ENCODE data around the gene RNF223.

The RNF223 gene

GRCh38 chr1:1088029-1088800 is 14.1 kb upstream of the RNF223 start:
- H3K27ac ChIP-seq: no peak overlapping the region
- TF ChIP-seq CTCF (conservative IDR thresholded peaks at IDR 0.05): no peak

- no peak for TF ChIP-seq CTCF (conservative IDR thresholded peaks at IDR 0.05)
These were observed 13.4 kb upstream of the RNF223 start for GRCh38 chr1:1087351-1088028.

GRCh38 chr1:1086911-1087341 is 12.8 kb upstream of the RNF223 start:
- H3K27ac ChIP-seq: no peak overlapping the region
- no peak for TF ChIP-seq CTCF (conservative IDR thresholded peaks at IDR 0.05)

More at GRCh38 chr1:1087351-1088028, 13.4 kb upstream of the RNF223 start:
- H3K27ac ChIP-seq: no peak overlapping the region

GRCh38 chr1:1085911-1086841 is 12.1 kb upstream of the RNF223 start:
- H3K27ac ChIP-seq: no peak overlapping the region

GRCh38 chr1:1085171-1085841 is 11.2 kb upstream of the RNF223 start:
- H3K27ac ChIP-seq: no peak overlapping the region
- TF ChIP-seq CTCF (conservative IDR thresholded peaks at IDR 0.05): no peak

More at GRCh38 chr1:1085911-1086841, 12.1 kb upstream of the RNF223 start:
- no peak for TF ChIP-seq CTCF (conservative IDR thresholded peaks at IDR 0.05)

- TF ChIP-seq CTCF (conservative IDR thresholded peaks at IDR 0.05): no peak
These were observed 10.5 kb upstream of the RNF223 start for GRCh38 chr1:1084372-1085170.

More at GRCh38 chr1:1084372-1085170, 10.5 kb upstream of the RNF223 start:
- no peak overlapping the region for H3K27ac ChIP-seq
